Measurements from ENCODE around the gene MRPL3.

- TF ChIP-seq ZNF274 (IDR thresholded peaks at IDR 0.05; ENCODE audit: low read depth, low read length): no peak
- TF ChIP-seq YY1 (IDR thresholded peaks at IDR 0.05; ENCODE audit: insufficient read depth, insufficient read length): no peak
Measured at GRCh38 chr3:131549340-131549739, 46.6 kb upstream of the MRPL3 start.

Measured in NT2/D1 (cell line).